Ishikawa (cell line): ENCODE results near the gene BRPF3.

Source experiments
- CEBPB ChIP-seq: IDR thresholded peaks from 2 replicates; pipeline ENCODE4 v1.6.1; 2012
- EP300 ChIP-seq: IDR thresholded peaks from 2 replicates; pipeline ENCODE4 v1.6.1; 2012; ENCODE audit warnings: borderline replicate concordance
- FOXM1 ChIP-seq: IDR thresholded peaks from 2 replicates; pipeline ENCODE4 v1.6.1; 2012; ENCODE audit warnings: low read depth, borderline replicate concordance
- MAX ChIP-seq: IDR thresholded peaks from 2 replicates; pipeline ENCODE4 v1.6.1; 2012
- NFIC ChIP-seq: IDR thresholded peaks from 2 replicates; pipeline ENCODE4 v1.6.1; 2012

GRCh38 chr6:36263390-36264000 is 67.0 kb downstream of the BRPF3 start:
- TF ChIP-seq NFIC (no peak), EP300 (no peak), CEBPB (no peak), FOXM1 (no peak), MAX (no peak)
